NCI-H146 treated with DMSO at 0.1 percent for 48 hours (cell line): ENCODE data around the gene GUCY1A2.

Source experiments
- DNase-seq: peaks from one replicate; lab custom pipeline; 2025; ENCODE audit not compliant: unreplicated experiment; lab: John Stamatoyannopoulos, UW

GUCY1A2 gene

DNA sequence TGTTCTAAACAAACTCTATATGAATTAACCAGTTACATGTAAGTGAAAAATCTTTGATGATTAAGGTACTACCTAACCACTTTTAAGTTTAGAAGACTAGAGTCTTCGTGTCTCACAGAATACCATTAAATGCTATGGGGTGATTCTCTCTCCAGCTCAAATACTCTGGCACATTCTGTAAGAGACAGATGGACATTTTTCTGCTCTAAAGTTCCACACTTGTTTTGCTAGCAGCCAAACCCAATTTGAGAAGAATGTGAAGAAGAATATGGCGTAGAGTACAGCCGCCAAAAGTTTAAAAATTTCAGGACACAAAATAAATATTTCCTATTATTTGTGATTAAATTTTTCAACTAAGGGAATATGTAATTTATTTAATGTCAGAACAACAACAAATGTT, 339.1 kb downstream of the GUCY1A2 start:
- DNase-seq = no peak

DNA sequence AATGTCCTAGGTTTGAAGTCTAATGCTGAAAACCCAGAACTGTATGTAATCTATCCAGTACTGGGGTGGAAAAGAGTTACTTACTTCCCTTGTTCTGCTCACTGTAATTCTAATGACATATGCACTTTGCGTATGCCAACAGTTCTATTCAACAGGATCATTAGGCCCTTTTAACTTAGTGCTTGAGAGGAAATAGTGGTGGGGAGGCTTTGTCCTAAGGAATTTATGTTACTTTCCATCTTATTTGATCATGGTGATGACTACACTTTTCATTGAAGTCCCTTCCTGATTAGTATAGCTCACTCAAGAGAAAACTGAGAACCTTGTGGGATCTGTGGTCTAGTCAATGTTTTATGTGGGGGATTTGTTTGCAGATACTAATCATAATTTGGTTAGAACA, 348.2 kb downstream of the GUCY1A2 start:
- DNase-seq = no peak

DNA sequence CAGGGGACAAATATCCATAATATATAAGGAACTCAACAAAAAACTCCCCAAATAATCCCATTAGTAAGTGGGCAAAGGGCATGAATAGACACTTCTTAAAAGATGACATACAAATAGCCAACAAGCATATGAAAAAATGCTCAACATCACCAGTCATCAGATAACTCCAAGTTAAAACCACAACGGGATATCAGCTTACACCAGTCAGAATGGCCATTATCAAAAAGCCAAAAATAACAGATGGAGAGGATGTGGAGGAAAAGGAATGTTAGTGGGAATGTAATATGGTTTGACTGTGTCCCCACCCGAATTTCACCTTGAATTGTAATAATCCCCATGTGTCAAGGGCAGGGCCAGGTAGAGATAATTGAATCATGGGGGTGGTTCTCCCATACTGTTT, 350.1 kb downstream of the GUCY1A2 start:
- DNase-seq = no peak

DNA sequence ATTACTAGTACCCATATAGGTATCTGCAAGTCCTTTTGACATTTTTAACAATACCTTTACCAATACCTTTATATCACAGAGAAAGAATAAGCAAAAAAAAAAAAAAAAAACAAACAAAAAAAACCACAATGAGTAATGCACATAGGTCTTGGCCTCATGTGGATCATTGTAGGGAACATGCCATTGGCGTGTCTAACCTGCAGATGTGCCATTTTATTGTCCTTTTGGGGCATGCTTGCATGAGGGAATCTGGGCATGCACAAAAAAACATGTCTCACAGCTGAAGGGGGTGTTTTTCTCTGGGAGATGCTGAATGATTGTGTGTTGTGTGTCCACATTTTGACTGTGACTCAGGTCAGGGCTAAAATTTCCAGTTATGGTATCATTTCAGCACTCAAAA, 361.6 kb downstream of the GUCY1A2 start:
- no peak for DNase-seq

DNA sequence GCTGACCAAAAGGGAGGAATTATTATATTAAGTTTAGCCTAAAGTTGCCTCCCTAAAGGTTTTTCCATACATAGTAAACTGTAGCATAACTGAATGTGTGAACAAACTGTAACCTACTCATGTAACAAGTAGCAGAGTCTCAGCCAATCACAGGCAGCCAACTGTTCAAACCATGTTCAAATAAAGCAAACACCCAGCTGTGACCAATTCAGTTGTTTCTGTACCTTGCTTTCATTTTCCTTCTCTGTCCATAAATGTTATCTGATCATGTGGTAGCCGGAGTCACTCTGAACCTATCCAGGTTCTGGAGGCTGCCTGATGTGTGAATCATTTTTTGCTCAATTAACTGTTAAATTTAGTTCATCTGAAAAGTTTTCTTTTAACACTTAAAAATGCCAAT, 373.5 kb downstream of the GUCY1A2 start:
- no peak for DNase-seq

DNA sequence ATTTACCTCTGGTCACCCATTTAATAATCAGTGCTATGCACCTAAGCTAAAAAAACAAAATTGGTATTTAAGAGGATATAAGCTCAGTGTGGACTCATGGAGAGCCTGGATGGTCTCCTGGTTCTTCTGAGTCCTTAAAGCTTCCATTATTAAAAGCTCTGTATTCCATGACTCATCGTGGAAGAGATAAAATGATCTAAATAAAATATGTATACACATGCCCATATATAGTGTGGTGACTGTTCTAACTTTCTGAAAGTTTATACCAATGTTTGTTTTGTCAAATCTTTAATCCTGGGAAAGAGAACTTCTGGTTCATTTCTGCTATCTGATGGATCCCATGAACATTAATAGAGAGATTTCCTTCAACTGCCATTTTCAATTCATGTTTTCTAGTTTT, 375.9 kb downstream of the GUCY1A2 start:
- DNase-seq = no peak

DNA sequence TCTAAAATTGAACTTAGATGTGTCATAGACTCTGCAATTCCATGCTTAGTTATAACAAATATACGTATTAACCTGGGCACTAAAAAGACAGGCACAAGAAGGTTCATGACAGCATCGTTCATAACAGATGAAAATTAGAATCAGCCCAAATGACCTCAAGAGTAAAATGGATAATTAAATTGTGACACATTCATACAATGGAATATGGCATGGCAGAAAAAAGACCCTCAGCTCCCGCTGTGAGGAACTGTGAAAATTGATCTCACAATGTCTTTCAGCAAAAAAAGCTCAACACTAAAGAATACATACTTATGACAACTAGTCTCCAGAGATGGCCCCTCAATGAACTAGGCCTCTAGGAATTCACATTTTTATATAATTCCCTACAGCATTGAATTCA, 386.0 kb downstream of the GUCY1A2 start:
- DNase-seq = no peak

DNA sequence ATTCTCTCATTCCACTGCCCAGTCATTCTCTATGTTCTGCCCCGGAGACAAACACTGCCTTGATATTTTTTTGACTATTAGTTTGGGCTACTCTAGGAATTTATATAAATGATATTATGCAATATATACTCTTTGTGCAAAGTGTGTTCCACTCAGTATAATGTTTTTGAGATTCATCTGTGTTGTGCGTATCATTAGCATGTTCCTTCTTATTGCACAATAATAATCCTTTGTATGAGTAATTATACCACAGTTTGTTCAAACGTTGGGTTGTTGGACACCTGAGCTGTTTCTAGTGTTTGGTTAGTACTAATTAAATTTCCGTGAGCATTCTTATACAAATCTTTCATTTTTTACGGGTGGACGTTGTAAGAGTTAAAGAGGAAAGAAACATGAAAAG, 390.6 kb downstream of the GUCY1A2 start:
- no peak for DNase-seq

DNA sequence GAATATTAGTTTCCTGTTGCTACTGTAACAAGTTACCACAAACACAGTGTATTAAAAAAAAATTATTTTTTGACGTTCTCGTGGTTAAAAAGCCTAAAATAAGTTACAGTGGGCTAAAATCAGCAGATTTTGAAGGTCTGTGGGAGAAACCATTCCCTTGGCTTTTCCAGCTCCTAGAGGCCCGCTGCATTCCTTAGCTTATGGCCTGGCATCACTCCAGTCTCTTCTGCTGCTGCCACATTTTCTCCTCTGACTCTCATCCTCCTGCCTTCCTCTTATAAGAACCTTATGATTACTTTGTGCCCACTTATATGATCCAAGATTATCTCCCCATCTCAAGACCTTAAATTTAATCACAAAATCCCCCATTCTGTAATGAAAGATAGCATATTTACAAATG, 392.7 kb downstream of the GUCY1A2 start:
- DNase-seq = no peak

DNA sequence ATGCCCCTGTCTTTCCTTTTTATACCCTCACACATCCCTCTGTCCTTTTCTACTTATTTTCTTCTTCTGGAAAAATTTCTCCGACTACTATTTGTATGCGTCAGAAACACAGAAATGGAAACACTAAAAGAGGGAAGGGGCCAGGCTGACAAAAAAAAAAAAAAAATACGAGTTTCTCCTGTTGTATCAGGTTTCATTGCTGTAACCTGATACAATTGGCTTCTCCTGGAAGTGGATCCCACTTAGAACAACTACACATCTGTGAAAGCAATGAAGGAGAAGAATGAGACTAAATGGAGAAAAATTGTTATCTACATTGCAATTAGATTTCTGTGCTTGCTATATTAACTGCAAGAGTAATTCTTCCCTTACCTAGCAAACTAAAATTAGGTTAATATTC, 393.9 kb downstream of the GUCY1A2 start:
- no peak for DNase-seq
